ENCODE results near the gene BCL2L15. TPM values are rescaled to one million over a fixed set of nuclear protein-coding genes. Genes with fewer than 3 reads are reported as not detected.

The BCL2L15 gene
- total and polyA plus RNA-seq, 2 of the 8 experiments (the other 6 are each of a cell fraction or from before 2014, with no cell fraction given), result 0.32 to 0.36 TPM

DNA sequence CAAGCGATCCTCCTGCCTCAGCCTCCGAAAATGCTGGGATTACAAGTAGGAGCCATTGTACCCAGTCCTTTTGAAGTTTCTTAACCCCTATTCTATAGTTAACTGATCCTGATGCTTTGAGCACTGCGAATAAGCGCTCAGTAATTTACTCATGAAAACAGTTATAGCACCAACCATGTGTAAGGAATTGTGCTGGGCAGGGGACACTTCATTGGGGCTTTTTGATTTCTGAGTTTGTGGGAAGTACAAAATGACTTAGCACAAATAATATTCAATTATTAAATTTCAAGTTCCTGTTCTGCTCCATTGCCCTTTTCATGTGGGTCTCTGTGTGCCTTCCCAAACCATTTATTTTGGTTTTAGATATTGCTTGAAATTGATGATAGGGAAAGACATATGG is 35.6 kb upstream of the BCL2L15 start:
- Histone ChIP-seq H3K79me1 (ENCODE audit: low read depth, low read length) (no peaks in the 10 kb centered on the region), H3K23ac (ENCODE audit: insufficient read length) (no peak overlapping the region), H3K56ac (replicated peaks; ENCODE audit: insufficient read length, low read depth, low read length) (no peak overlapping the region), H2BK12ac (ENCODE audit: low read depth, low read length) (no peak overlapping the region), H4K5ac (ENCODE audit: insufficient read length, low read depth, low read length) (no peak overlapping the region), H2BK5ac (ENCODE audit: low read depth, low read length) (no peak overlapping the region), H3K4me2 (ENCODE audit: insufficient read depth in 1 of 2, low read depth in 2 of 2, low read length in 2 of 2) (no peak overlapping the region), H3K9me3 (ENCODE audit: insufficient read depth in 2 of 2, low read depth in 1 of 2, low read length in 1 of 2) (no peaks in the 10 kb centered on the region), H2AK5ac (ENCODE audit: low read depth, low read length) (no peak overlapping the region), H3K79me2 (ENCODE audit: control insufficient read depth in 1 of 2, insufficient read depth in 2 of 2, low read length in 2 of 2) (no peaks in the 10 kb centered on the region), H2BK15ac (ENCODE audit: low read length) (no peak overlapping the region), H3K27ac (ENCODE audit: low read depth, low read length) (no peak overlapping the region), H2AFZ (ENCODE audit: low read length) (no peak overlapping the region), H3K4ac (replicated peaks; ENCODE audit: insufficient read length, low read depth, low read length) (no peak overlapping the region), H2BK120ac (replicated peaks; ENCODE audit: low read depth, low read length) (no peak overlapping the region), H3K27me3 (replicated peaks in 1 of 4; ENCODE audit: control insufficient read depth in 3 of 4, extremely low read depth in 1 of 4, insufficient read depth in 3 of 4, low read length in 3 of 4) (no peaks in the 10 kb centered on the region; a peak in 1 of 7 replicates), H4K8ac (ENCODE audit: extremely low read depth, insufficient read depth, low read length) (no peak overlapping the region), H3K9ac (replicated peaks in 1 of 4; ENCODE audit: extremely low read depth in 1 of 4, low read depth in 3 of 4, low read length in 3 of 4) (no peak overlapping the region), H4K20me1 (replicated peaks in 1 of 2; ENCODE audit: control insufficient read depth in 1 of 2, insufficient read depth in 2 of 2, low read length in 2 of 2) (no peaks in the 10 kb centered on the region), H3K23me2 (ENCODE audit: low read depth, low read length) (no peaks in the 10 kb centered on the region), H3K14ac (ENCODE audit: insufficient read length) (no peak overlapping the region), H2BK20ac (ENCODE audit: low read length) (no peak overlapping the region), H3K36me3 (ENCODE audit: control insufficient read depth in 2 of 4, insufficient read depth in 4 of 4, low read length in 3 of 4) (no peaks in the 10 kb centered on the region), H3K18ac (ENCODE audit: extremely low read depth, low read length) (no peak overlapping the region), H4K91ac (replicated peaks; ENCODE audit: insufficient read length, low read length) (no peak overlapping the region), H3K4me3 (ENCODE audit: extremely low read depth in 1 of 4, insufficient read depth in 2 of 4, low read depth in 3 of 4, low read length in 4 of 4) (no peak overlapping the region), H3K4me1 (replicated peaks in 1 of 4; ENCODE audit: control insufficient read depth in 3 of 4, insufficient read depth in 4 of 4, low read length in 3 of 4) (no peaks in the 10 kb centered on the region)
- CTCF ChIA-PET (ENCODE audit: partially characterized antibody), result no interaction called here
- DNase-seq (ENCODE audit: low read depth in 1 of 2, low spot score in 2 of 2), result no peak
- no peak for FAIRE-seq
- no peak for TF ChIP-seq RXRA (IDR thresholded peaks at IDR 0.05; ENCODE audit: insufficient read depth, low read depth, low read length)
- no peak for TF ChIP-seq TEAD4 (IDR thresholded peaks at IDR 0.05; ENCODE audit: low read depth, low read length)
- WGBS, 2 experiments (ENCODE audit: extremely low coverage in 1 of 2, insufficient coverage in 1 of 2, insufficient read length in 1 of 2, insufficient replicate concordance in 2 of 2, low coverage in 1 of 2, low lambda C conversion rate in 2 of 2, missing lambda C conversion rate in 1 of 2), result 94% methylated on average over 4 of the region's 4 CpGs; no CpG with 5 or more reads in 1 of the 2 experiments
- POLR2A ChIA-PET (ENCODE audit: partially characterized antibody), result no interaction called here
